HG03159 (cell line): Measurements from ENCODE around the gene AGMO.
"Not testable (repeated sequence)": the region's sequence is repeated elsewhere in the genome, so short reads cannot be mapped to it uniquely, and the experiment has no call there.

ENCODE experiments used
- ATAC-seq: cut with Tn5 transposase; IDR thresholded peaks from one replicate; pipeline ENCODE4 v1.9.1; 2021; ENCODE audit warnings: mild to moderate bottlenecking, moderate library complexity; ENCODE audit not compliant: unreplicated experiment

The AGMO gene

DNA sequence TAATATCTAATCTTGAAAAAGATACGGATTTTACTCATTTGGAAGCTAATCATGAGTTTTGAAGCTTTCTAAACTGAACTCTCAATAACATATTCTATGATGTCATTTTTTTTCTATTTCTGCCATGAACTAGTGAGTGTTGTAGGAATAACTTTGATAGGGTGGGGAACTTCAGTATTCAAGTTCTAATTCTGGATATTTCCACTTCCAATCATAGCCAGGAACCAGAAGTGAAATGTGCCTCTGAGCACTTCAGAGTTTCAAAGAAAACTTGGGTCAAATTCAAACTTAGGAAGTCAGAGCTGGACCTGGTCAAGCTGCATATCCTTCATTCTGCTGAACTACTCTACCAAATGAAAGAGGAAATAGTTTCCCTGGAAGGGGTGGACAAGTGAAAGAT, 847 bp downstream of the AGMO start:
- ATAC-seq, result no peak

- no peak for ATAC-seq
Measured at GRCh38 chr7:15559416-15559928, 2.3 kb downstream of the AGMO start.

GRCh38 chr7:15558756-15559155, 3.1 kb downstream of the AGMO start:
- ATAC-seq, result no peak

- no peak for ATAC-seq
Measured at GRCh38 chr7:15557686-15558085, 4.1 kb downstream of the AGMO start.

- no peak for ATAC-seq
Measured at GRCh38 chr7:15557186-15557585, 4.6 kb downstream of the AGMO start.

DNA sequence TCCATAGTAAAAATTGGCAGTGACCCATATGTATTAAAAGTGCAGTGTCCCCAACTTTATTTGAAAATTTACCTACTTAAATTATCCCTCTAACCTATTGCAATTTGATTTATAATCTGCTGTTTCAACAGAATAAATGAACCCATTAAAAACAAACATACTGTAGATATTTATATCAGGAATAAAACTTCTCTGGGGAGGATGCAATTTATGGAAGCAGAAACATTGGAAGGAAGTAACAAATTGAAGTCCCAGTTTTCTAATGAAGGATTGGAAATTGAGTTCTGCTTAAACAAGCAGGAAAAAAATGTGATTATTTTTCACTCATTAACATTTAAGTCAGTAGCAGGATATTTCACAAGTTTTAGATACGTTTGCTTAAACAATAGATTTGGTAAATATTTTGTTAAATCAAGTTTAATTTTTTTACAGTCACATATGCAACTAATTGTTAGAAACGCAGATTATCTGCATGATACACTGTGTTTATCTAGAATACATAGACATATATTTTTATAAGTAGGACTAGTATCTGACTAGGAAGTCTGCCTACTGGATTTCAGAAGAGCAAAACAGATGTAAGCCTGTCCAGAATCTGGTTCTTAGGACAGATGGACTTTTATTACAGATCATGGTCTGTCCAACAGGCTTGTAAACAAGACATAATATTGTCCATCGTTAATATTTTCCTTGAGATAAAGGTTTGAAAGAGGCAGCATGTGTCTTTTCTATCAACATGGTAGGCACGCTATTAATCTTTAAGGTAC, 5.3 kb downstream of the AGMO start:
- no peak for ATAC-seq

GRCh38 chr7:15555381-15555859, 6.4 kb downstream of the AGMO start:
- no peak for ATAC-seq

DNA sequence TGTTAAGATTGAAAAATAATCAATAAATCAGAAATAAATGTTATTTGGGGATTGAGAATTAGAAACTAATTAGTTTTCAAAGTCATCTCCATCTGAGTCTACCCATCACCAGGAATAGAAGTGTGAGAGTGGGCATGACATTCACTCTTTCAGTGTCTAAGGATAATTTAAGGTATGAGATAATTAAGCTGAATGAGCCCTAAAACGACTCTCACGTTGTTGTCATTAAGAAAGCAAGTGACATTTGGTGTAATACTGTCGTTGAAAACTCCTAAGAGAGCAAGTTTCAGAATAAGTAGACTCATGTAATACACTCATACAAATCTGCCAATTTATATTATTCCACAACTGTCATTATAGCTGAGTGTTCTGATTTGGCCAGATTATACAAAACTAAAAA, 7.1 kb downstream of the AGMO start:
- no peak for ATAC-seq

DNA sequence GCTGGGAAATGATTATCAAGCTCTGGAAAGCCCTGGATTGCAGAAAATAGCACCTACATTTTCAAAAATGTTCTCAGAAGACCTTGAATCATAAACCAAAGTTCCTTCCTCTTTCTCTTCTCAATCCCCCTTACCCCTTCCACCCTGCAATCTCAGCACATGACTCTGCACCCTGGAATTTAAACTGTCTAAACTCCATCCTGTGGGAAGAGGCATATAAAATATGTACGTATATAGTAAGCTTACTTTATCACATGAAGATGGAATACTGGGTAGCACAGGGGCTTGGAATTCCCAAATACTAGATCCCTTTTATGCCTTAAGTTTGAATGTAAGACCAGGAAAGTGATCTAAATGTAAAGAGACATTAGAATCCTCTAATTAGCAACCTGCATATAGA, 7.7 kb downstream of the AGMO start:
- ATAC-seq, result no peak

DNA sequence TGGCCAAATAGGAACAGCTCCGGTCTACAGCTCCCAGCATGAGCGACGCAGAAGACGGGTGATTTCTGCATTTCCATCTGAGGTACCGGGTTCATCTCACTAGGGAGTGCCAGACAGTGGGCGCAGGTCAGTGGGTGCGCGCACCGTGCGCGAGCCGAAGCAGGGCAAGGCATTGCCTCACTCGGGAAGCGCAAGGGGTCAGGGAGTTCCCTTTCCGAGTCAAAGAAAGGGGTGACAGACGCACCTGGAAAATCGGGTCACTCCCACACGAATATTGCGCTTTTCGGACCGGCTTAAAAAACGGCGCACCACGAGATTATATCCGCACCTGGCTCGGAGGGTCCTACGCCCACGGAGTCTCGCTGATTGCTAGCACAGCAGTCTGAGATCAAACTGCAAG, 14.5 kb downstream of the AGMO start:
- not testable (repeated sequence) for ATAC-seq

DNA sequence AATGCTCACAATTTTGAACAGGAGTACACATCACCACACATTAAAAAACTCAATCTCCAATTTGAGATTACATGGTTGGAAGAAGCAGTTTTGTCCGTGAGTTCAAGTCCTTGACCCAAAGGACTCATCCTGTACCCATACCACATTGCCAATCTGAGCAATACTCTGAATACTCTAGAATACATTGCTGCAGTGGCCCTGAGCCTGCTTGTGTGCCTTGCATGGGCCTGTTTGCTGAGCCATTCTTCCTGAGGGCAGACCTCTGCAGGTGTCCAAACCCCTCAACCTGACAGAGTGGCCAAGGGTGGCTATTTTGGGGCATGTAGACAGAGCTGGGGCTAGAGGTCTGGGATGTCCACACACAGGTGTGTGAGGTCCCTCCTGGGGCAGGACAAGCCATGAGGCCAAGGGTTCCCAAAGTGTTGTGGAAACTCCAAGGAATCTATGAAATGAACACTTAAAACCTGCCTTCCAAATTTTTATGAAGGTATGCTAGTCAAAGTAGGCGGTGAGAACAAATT, 15.5 kb downstream of the AGMO start:
- ATAC-seq, result no peak

GRCh38 chr7:15544050-15544449, 17.8 kb downstream of the AGMO start:
- no peak for ATAC-seq

DNA sequence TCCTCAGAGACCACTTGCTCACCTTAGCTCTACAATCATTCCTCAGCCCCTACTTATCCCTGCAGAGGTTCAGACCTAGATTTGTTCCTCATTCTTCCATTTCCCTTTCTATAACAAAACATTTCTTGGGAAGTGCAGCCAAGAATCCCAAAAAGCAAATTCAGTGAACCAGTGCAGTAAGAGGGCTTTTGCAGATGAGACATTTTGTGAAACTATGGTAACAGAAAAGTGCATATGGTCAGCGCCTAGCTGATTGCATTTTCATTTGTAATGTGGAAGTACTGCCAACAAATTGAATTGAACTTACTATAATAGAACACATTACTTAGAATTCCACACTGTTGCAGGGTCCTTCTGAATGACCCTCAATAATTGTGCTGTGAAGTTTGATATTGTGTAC, 18.6 kb downstream of the AGMO start:
- no peak for ATAC-seq

DNA sequence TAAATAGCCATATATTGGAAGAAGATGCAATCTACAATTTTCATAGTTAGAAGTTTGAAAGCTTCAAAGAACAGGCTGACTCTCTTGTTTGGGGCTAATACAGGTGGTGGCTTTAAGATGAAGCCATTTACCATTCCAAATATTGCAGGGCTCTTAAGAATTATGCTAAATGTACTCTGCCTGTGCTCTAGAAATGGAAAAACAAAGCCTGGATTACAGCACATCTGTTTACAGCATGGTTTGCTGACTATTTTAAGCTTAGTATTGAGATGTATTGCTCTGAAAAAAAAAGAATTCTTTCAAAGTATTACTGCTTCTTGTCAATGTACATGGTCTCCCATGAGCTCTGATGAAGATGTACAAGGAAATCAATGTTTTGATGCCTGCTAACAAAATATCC, 34.2 kb downstream of the AGMO start:
- ATAC-seq, result no peak

GRCh38 chr7:15525652-15526263, 36.1 kb downstream of the AGMO start:
- no peak for ATAC-seq

GRCh38 chr7:15524077-15524476, 37.7 kb downstream of the AGMO start:
- ATAC-seq, result no peak

DNA sequence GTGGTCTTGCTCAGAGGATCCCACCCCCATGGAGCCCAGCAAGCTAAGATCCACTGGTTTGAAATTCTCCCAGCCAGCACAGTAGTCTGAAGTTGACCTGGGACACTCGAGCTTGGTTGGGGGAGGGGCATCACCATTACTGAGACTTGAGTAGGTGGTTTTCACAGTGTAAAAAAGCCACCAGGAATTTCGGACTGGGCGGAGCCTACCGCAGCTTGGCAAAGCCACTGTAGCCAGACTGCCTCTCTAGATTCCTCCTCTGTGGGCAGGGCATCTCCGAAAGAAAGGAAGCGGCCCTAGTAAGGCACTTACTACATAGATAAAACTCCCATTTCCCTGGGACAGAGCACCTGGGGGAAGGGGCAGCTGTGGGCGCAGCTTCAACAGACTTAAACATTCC, 44.0 kb downstream of the AGMO start:
- not testable (repeated sequence) for ATAC-seq

GRCh38 chr7:15515252-15515651, 46.6 kb downstream of the AGMO start:
- ATAC-seq, result no peak

DNA sequence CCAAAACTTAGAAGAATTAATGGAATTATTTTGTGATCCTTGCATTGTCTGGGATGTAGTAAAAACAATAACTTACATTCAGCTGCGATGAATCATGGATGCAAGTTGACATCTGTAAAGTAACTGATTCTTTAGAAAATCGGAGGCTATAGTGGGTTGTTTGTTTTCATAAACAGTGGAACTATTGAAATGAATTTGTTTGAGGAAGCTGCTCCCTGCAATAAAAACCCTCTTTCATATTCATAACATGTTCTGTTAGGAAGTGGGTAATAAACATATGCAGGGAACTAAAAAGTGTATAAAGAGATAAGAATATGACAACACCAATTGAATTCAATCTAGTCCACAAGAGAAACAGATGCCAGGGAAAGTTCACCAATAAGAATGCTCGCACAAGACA, 53.6 kb downstream of the AGMO start:
- no peak for ATAC-seq

DNA sequence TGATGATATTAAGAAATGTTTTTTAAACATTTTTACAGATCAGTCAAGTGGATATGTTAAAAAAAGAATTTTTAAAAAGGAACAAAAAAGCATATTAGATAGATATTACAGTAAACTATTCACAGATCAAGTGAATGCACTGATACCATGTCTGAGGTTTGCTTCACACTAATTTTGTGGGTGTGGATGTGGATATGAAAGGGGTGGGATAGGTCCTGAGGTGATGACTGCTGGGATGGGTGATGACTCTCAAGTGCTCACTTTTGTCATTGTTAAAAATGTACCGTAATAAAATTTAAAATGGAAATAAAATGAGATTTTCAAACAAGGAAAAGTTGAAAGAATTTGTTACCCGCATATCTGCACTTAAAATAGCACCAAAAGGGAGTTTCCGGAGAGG, 54.1 kb downstream of the AGMO start:
- no peak for ATAC-seq

DNA sequence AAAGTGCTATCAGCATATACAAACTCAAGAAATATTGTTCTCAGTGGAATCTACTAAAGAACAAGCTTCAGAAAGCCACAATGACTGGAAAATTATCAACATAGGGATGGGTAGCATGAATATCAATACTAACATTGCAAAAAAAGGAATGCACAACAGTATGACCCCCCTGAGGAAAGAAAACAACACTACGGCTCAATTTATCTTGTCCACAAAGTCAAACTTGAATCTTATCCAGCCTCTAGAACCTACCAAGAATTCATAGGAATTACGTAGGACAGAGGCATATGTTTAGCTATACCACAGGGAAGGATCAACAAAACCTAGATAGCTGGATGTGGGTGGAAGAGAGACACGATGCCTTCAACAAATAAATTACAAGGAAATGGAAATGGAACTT, 54.6 kb downstream of the AGMO start:
- no peak for ATAC-seq

GRCh38 chr7:15505761-15506160, 56.1 kb downstream of the AGMO start:
- ATAC-seq, result no peak
